WTC11 (cell line): ENCODE results near the gene SLC2A4RG. TPM values are rescaled to one million over a fixed set of nuclear protein-coding genes. Genes with fewer than 3 reads are reported as not detected.
A peak's percentile ranks its signal among the peaks of the same experiment; 100 is the strongest.

ENCODE experiments used
- ATAC-seq: fragments of 200-7000 bp; cut with Tn5 transposase; 2 replicates; pipeline ENCODE4 v1.10.0; 2021; ENCODE audit warnings: mild to moderate bottlenecking, moderate library complexity
- CTCF ChIA-PET: fragments of 300-600 bp; sonication (Branson Sonifier 250); formaldehyde crosslinking; loops from one replicate; lab custom pipeline; 2021; ENCODE audit warnings: antibody characterized with exemption; lab: Charles Lee
- POLR2A ChIA-PET: fragments of 350-600 bp; sonication (Branson Sonifier 250); formaldehyde crosslinking; loops from one replicate; lab custom pipeline; 2021; ENCODE audit warnings: antibody characterized with exemption; lab: Charles Lee
- DNase-seq: peaks from one replicate; pipeline ENCODE4 v3.0.0; 2021; ENCODE audit warnings: low spot score
- H3K27ac Mint-ChIP-seq: 2 replicates; pipeline ENCODE4 v1.8.0; 2021; ENCODE audit warnings: mixed read lengths
- H3K27me3 Mint-ChIP-seq: 2 replicates; pipeline ENCODE4 v1.8.0; 2021; ENCODE audit warnings: low read depth, mild to moderate bottlenecking, moderate library complexity, mixed read lengths
- H3K36me3 Mint-ChIP-seq: 2 replicates; pipeline ENCODE4 v1.8.0; 2021; ENCODE audit warnings: mixed read lengths
- H3K4me1 Mint-ChIP-seq: 2 replicates; pipeline ENCODE4 v1.8.0; 2022; ENCODE audit warnings: mixed read lengths
- H3K4me3 Mint-ChIP-seq: 2 replicates; pipeline ENCODE4 v1.8.0; 2021; ENCODE audit warnings: mild to moderate bottlenecking, moderate library complexity, mixed read lengths
- H3K9me3 Mint-ChIP-seq: 2 replicates; pipeline ENCODE4 v1.8.0; 2021; ENCODE audit warnings: mixed read lengths
- ARID4B ChIP-seq: sonication (generic); formaldehyde crosslinking; IDR thresholded peaks from 2 replicates; pipeline ENCODE4 v1.8.0; 2023; ENCODE audit warnings: missing genetic modification reagents, mild to moderate bottlenecking, borderline replicate concordance
- CTCF ChIP-seq: fragments of 200-600 bp; IDR thresholded peaks from 2 replicates; pipeline ENCODE4 v1.8.0; 2022; ENCODE audit warnings: antibody characterized with exemption
- EMX1 ChIP-seq: fragments of 250-450 bp; sonication (Bioruptor Pico); IDR thresholded peaks from 2 replicates; pipeline ENCODE4 v1.8.0; 2021; ENCODE audit warnings: mild to moderate bottlenecking
- GTF2I ChIP-seq: fragments of 250-450 bp; sonication (Bioruptor Pico); conservative IDR thresholded peaks from 2 replicates; pipeline ENCODE4 v1.4.0; 2021; ENCODE audit warnings: mild to moderate bottlenecking
- IRF1 ChIP-seq: sonication (generic); formaldehyde crosslinking; IDR thresholded peaks from 2 replicates; pipeline ENCODE4 v1.8.0; 2023; ENCODE audit warnings: missing genetic modification reagents
- KAT7 ChIP-seq: sonication (generic); formaldehyde crosslinking; IDR thresholded peaks from 2 replicates; pipeline ENCODE4 v1.8.1; 2023; ENCODE audit warnings: missing genetic modification reagents, mild to moderate bottlenecking, borderline replicate concordance
- NFYB ChIP-seq: sonication (generic); formaldehyde crosslinking; conservative IDR thresholded peaks from 2 replicates; pipeline ENCODE4 v1.8.0; 2022; ENCODE audit warnings: low read depth, missing genetic modification reagents
- PRRX2 ChIP-seq: fragments of 250-450 bp; sonication (Bioruptor Pico); IDR thresholded peaks from 2 replicates; pipeline ENCODE4 v1.8.0; 2021; ENCODE audit warnings: mild to moderate bottlenecking
- RORB ChIP-seq: fragments of 250-450 bp; sonication (Bioruptor Pico); IDR thresholded peaks from 2 replicates; pipeline ENCODE4 v1.9.0; 2021; ENCODE audit warnings: mild to moderate bottlenecking
- ZNF232 ChIP-seq: sonication (generic); formaldehyde crosslinking; IDR thresholded peaks from 2 replicates; pipeline ENCODE4 v1.8.0; 2022; ENCODE audit warnings: mild to moderate bottlenecking, missing genetic modification reagents
- ZNF532 ChIP-seq: fragments of 250-450 bp; sonication (Bioruptor Pico); IDR thresholded peaks from 2 replicates; pipeline ENCODE4 v1.9.0; 2021; ENCODE audit warnings: mild to moderate bottlenecking, borderline replicate concordance
- ZNF671 ChIP-seq: fragments of 250-450 bp; sonication (Bioruptor Pico); IDR thresholded peaks from 2 replicates; pipeline ENCODE4 v1.8.0; 2021; ENCODE audit warnings: mild to moderate bottlenecking
- total RNA-seq: library from RNA; stranded (reverse); gene quantifications from 3 replicates; pipeline ENCODE4 v1.2.3, GENCODE V29; 2021

SLC2A4RG gene
- total RNA-seq, 1 experiment from 2014 or later: 43.3 TPM

GRCh38 chr20:63767456-63767855, 27.9 kb downstream of the SLC2A4RG start (continued):
- no peak for TF ChIP-seq ARID4B
- TF ChIP-seq NFYB: no peak
- TF ChIP-seq RORB (CRISPR knock-in tag): no peak
- TF ChIP-seq ZNF532 (CRISPR knock-in tag): no peak
- TF ChIP-seq ZNF232: no peak
- no peak for TF ChIP-seq PRRX2 (CRISPR knock-in tag)
- TF ChIP-seq ZNF671: no peak
- TF ChIP-seq, all 79 proteins: peak for 0

- H3K9me3 Mint-ChIP-seq: no peaks in the 10 kb centered on the region
- no peak overlapping the region for H3K4me3 Mint-ChIP-seq
- ATAC-seq (no peak), DNase-seq (no peak)
- H3K4me1 Mint-ChIP-seq: no peaks in the 10 kb centered on the region
- TF ChIP-seq GTF2I (CRISPR knock-in tag) (no peak), EMX1 (no peak), CTCF (no peak), KAT7 (CRISPR knock-in tag) (no peak), IRF1 (no peak)
- ChIA-PET POLR2A (no interaction called here), CTCF (interaction anchor here (1.0 kb wide), 1 partner anchor 37 kb away, joined by 3 read pairs; no protein-coding TSS in a partner anchor)
- H3K27ac Mint-ChIP-seq: peak overlapping the region; percentile 80
- no peaks in the 10 kb centered on the region for H3K27me3 Mint-ChIP-seq
- 0 out of 2 replicates have a peak, but pooled peaks cover 2% of the 10 kb centered on the region for H3K36me3 Mint-ChIP-seq
These were observed 28.3 kb downstream of the SLC2A4RG start for GRCh38 chr20:63767886-63768285.
